ENCODE data around the gene LRRC28.

The LRRC28 gene

DNA sequence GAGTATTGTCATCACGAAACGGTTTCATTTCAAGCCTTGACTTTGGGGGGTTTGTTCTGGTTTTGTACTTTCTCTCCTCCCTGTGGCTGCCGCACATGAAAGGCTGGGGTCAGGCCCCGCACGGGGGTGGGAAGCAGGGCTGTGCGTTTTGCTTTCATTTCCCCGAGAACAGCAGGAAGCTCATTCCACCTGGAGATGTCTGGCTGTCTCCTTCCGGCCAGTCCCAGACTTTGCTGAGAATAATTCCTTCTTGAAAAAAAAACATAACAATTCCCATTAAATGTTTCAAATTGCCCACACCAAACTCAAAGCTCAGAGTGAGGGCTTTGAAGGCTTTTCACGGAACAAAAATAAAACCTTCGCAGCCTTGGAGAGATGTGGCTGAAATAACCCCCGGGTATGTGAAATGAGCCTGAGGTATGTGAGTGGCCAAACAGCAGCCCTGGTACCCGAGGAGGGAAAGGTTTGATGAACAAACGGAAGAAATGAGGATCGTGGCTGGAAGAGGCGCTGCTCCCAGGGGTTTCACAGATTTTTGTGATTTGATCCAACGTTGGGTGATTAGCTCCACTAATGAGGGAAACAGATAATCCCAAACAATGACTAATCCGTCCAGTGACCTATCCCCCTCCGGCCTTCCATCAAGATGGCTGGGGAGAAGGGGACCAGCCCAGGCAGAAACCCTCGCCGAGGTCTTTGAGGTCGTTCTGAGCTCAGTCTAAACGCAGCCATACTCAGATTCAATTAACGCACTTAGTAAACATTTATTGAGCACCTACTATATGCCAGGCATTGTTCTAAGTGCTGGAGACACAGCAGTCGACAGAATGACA, 187.6 kb downstream of the LRRC28 start:
- no peak for DNase-seq

DNA sequence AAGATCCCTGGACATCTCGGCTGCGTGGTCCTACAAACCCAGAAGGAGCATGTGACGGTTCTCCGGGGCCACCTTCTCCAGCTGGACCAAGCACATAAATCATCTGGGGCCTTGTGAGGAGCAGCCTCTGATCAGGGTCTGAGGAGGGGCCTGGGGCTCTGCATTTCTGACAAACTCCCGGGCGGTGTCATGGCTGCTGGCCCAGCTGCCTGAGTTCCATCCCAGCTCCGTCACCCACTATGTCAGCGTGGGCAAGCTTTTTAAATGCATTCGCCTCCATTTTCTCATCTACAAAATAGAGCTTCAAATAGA, 188.2 kb downstream of the LRRC28 start:
- no peak for DNase-seq

DNA sequence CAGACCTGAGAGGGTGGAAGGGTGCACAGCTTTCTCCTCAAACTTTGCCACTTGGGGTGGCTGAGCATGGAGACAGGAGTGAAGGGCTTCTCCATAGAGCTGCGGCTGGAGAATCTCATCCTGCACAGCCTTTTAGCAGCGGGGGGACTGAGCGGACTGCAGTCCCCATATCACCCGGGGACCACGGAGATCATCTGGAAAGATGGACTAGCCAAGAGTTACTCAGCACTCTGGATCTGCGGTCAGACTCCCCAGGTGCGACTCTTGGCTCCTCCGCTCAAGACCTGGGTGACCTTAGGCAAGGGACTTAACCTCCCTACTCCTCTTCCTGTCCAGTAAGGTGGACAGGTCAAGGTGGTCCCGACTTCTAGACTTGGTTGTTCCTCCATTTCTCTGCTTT, 188.7 kb downstream of the LRRC28 start:
- DNase-seq = no peak

Data from NCI-H187 (cell line).